Uterus (tissue), 4 donors: ENCODE measurements around the gene ANKRD40. TPM values are rescaled to one million over a fixed set of nuclear protein-coding genes. Genes with fewer than 3 reads are reported as not detected.

Experiments
- DNase-seq, 2 donors: peaks; one replicate each; pipeline ENCODE4 v3.0.0-alpha.2; 2019 to 2020
- H3K27ac ChIP-seq, 2 donors: fragments of 200-600 bp; sonication (generic); 1 replicate in 1 of 2; 2 replicates in 1 of 2; pipeline ENCODE4 v1.5.1; 2016 to 2018
- H3K27me3 ChIP-seq, 2 donors: fragments of 200-600 bp; sonication (generic); one replicate each; pipeline ENCODE4 v1.5.1; 2018 to 2019; ENCODE audit warnings: control low read depth in 1 of 2
- H3K36me3 ChIP-seq, 2 donors: fragments of 200-600 bp; sonication (generic); one replicate each; pipeline ENCODE4 v1.5.1; 2019; ENCODE audit warnings: control low read depth in 1 of 2
- H3K4me1 ChIP-seq, 2 donors: fragments of 200-600 bp; sonication (generic); one replicate each; pipeline ENCODE4 v1.5.1; 2018 to 2019; ENCODE audit warnings: control low read depth in 1 of 2
- H3K4me3 ChIP-seq, 2 donors: fragments of 200-600 bp; sonication (generic); 1 replicate in 1 of 2; 2 replicates in 1 of 2; pipeline ENCODE4 v1.5.1; 2018 to 2019; ENCODE audit warnings: mild to moderate bottlenecking in 1 of 2
- H3K9me3 ChIP-seq, 2 donors: fragments of 200-600 bp; sonication (generic); one replicate each; pipeline ENCODE4 v1.5.1; 2019; ENCODE audit warnings: control low read depth in 1 of 2
- POLR2A ChIP-seq, 2 donors: fragments of 450-650 bp; IDR thresholded peaks; one replicate each; pipeline ENCODE4 v1.6.1; 2016; ENCODE audit warnings: antibody characterized with exemption in 2 of 2, mild to moderate bottlenecking in 1 of 2, moderate library complexity in 1 of 2
- intact Hi-C: fragments of 100-400 bp; cut with DNase I; formaldehyde crosslinking; loops from one replicate; pipeline ENCODE4 v1.15.1; 2023; ENCODE audit warnings: low total_unique reads
- small RNA-seq: library from RNA; depleted of rRNA; stranded (forward); fragments of <200 nt; gene quantifications from one replicate; pipeline ENCODE3, GENCODE V24; 2016
- total RNA-seq, 4 donors: library from RNA; depleted of rRNA in 3 of 4; stranded (reverse); fragments of >200 nt in 3 of 4; gene quantifications; one replicate each; pipeline versions ENCODE4 v1.1.0 to v1.2.4, GENCODE V29; 2014 to 2023
- TF ChIP-seq, protein P1 (sequence below), 4 experiments: fragments of 200-600 bp in 2 of 4; fragments of 450-650 bp in 2 of 4; sonication (generic) in 2 of 4; IDR thresholded peaks; one replicate each; pipeline ENCODE4 v1.5.1; 2016 to 2019; ENCODE audit warnings: antibody characterized with exemption in 4 of 4, mild to moderate bottlenecking in 2 of 4, moderate library complexity in 1 of 4
- donor health status: DM: yes; HTN: yes; CAD: no.

Gene ANKRD40
- total RNA-seq, 4 donors from 2014 or later: 15.0 to 58.0 (median 31.3) TPM

- no peak for TF ChIP-seq POLR2A (IDR thresholded peaks at IDR 0.05)
- TF ChIP-seq, protein P1, sequence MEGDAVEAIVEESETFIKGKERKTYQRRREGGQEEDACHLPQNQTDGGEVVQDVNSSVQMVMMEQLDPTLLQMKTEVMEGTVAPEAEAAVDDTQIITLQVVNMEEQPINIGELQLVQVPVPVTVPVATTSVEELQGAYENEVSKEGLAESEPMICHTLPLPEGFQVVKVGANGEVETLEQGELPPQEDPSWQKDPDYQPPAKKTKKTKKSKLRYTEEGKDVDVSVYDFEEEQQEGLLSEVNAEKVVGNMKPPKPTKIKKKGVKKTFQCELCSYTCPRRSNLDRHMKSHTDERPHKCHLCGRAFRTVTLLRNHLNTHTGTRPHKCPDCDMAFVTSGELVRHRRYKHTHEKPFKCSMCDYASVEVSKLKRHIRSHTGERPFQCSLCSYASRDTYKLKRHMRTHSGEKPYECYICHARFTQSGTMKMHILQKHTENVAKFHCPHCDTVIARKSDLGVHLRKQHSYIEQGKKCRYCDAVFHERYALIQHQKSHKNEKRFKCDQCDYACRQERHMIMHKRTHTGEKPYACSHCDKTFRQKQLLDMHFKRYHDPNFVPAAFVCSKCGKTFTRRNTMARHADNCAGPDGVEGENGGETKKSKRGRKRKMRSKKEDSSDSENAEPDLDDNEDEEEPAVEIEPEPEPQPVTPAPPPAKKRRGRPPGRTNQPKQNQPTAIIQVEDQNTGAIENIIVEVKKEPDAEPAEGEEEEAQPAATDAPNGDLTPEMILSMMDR (IDR thresholded peaks at IDR 0.05): no peak
- Histone ChIP-seq H3K4me3 (no peak overlapping the region), H3K27ac (no peak overlapping the region), H3K36me3 (no peaks in the 10 kb centered on the region), H3K9me3 (no peaks in the 10 kb centered on the region), H3K4me1 (no peaks in the 10 kb centered on the region), H3K27me3 (no peaks in the 10 kb centered on the region)
- no peak for DNase-seq
- intact Hi-C loops: no loop called here
These were observed 60.5 kb downstream of the ANKRD40 start for GRCh38 chr17:50647187-50647586.

DNA sequence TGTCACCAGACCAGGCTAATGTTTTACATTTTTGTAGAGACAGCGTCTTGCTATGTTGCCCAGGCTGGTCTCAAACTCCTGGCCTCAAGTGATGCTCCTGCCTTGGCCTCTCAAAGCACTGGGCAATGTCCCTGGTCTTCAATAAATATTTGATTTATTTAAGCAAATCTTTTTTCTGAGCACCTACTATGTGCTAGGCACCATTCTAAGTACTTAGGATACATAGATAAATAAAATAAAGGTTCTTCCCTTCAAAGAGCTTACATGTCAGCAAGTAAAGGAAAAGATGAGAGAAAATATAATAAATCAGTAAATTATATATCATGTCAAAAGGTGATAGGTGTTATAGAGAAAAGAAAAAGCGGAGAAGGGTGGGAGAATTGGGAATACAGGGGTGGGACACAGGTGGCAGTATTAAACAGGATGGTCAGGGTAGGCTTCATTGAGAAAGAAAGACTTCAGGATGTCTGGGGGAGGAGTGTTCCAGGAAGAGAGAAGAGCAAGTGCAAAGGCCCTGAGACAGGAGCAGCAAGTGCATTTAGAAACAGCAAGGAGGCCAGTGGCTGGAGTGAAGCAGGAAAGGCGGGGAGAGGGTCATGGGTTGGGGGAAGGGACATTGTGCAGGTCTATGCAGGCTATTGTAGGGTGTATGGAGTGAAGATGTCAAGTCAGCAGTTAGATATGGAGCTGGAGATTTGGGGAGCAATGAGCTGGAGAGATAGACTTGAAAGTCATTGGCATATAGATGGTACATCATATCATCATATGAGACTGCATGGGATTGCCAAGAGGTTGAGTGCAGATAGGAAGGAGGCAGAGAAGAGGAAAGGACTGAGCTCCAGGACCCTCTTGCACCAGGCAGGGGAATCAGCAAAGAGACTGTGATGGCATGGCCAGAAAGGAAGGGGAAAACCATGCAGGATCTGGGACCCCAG lies 61.7 kb downstream of the ANKRD40 start:
- H3K9me3 ChIP-seq: no peaks in the 10 kb centered on the region
- H3K36me3 ChIP-seq: no peaks in the 10 kb centered on the region
- intact Hi-C loops: no loop called here
- H3K4me3 ChIP-seq: no peak overlapping the region
- TF ChIP-seq, protein P1 (IDR thresholded peaks at IDR 0.05): no peak
- no peak for TF ChIP-seq POLR2A (IDR thresholded peaks at IDR 0.05)
- no peak for DNase-seq
- no peaks in the 10 kb centered on the region for H3K27me3 ChIP-seq
- H3K27ac ChIP-seq: no peak overlapping the region
- H3K4me1 ChIP-seq: no peaks in the 10 kb centered on the region

Small RNA genes within 50 kb of the gene (small RNA-seq; reads per million reads assigned to genes)
- gene RF00019: not detected

Other genes with a start within 250 kb of the ANKRD40 start
- gene CHAD, start 239.0 kb downstream of the ANKRD40 start, total RNA-seq: not detected
- 10 to 100 TPM; 12.9 to 42.6 (median 30.7) TPM for gene RSAD1, start 229.1 kb downstream of the ANKRD40 start, total RNA-seq
- gene MYCBPAP, start 199.5 kb downstream of the ANKRD40 start, total RNA-seq: 10 to 100 TPM in 1 of 4 donors, 1 to 10 TPM in 3; 2.7 to 11.5 (median 5.1) TPM
- gene EPN3, start 175.2 kb downstream of the ANKRD40 start, total RNA-seq: 10 to 100 TPM in 1 of 4 donors, under 1 TPM in 1, not detected in 2; 0.30 to 41.1 TPM
- 10 to 100 TPM; 39.7 to 57.2 (median 46.2) TPM for gene SPATA20, start 160.7 kb downstream of the ANKRD40 start, total RNA-seq
- 10 to 100 TPM in 2 of 4 donors, under 1 TPM in 2; under 0.01 to 28.9 (median 6.0) TPM for gene CACNA1G, start 147.2 kb downstream of the ANKRD40 start, total RNA-seq
- 1 to 10 TPM; 1.2 to 4.5 (median 2.6) TPM for gene ABCC3, start 73.0 kb downstream of the ANKRD40 start, total RNA-seq
- 100 to 1,000 TPM in 3 of 4 donors, 10 to 100 TPM in 1; 98.1 to 221 (median 163) TPM for gene LUC7L3, start 11.7 kb upstream of the ANKRD40 start, total RNA-seq
- gene ANKRD40CL, start 59.6 kb upstream of the ANKRD40 start, total RNA-seq: not detected
- gene WFIKKN2, start 127.7 kb upstream of the ANKRD40 start, total RNA-seq: 1 to 10 TPM in 1 of 4 donors, under 1 TPM in 1, not detected in 2; 0.73 to 6.0 TPM
- 10 to 100 TPM; 16.5 to 64.3 (median 27.5) TPM for gene TOB1, start 158.4 kb upstream of the ANKRD40 start, total RNA-seq